Hepatocyte (in vitro differentiated cells): ENCODE measurements around the gene MTX3. TPM values are rescaled to one million over a fixed set of nuclear protein-coding genes. Genes with fewer than 3 reads are reported as not detected.

Experiments used
- DNase-seq: peaks from one replicate; pipeline ENCODE4 v3.0.0-alpha.2; 2016; ENCODE audit warnings: low spot score
- H2AFZ ChIP-seq: fragments of 200-600 bp; sonication (generic); 2 replicates; pipeline ENCODE4 v1.6.0; 2016; ENCODE audit warnings: antibody characterized with exemption, mild to moderate bottlenecking
- H3K27ac ChIP-seq: fragments of 200-600 bp; sonication (generic); 2 replicates; pipeline ENCODE4 v1.5.1; 2016; ENCODE audit warnings: mild to moderate bottlenecking
- H3K27me3 ChIP-seq: fragments of 200-600 bp; sonication (generic); 2 replicates; pipeline ENCODE4 v1.6.1; 2016
- H3K36me3 ChIP-seq: fragments of 200-600 bp; sonication (generic); replicated peaks from 2 replicates; pipeline ENCODE4 v1.5.1; 2016; ENCODE audit warnings: low read depth; ENCODE audit not compliant: insufficient read depth
- H3K4me1 ChIP-seq: fragments of 200-600 bp; sonication (generic); 2 replicates; pipeline ENCODE4 v1.5.1; 2016; ENCODE audit warnings: mild to moderate bottlenecking, moderate library complexity; ENCODE audit not compliant: insufficient read depth
- H3K4me2 ChIP-seq: fragments of 200-600 bp; sonication (generic); 2 replicates; pipeline ENCODE4 v1.6.0; 2016
- H3K4me3 ChIP-seq: fragments of 200-600 bp; sonication (generic); 2 replicates; pipeline ENCODE4 v1.5.1; 2016; ENCODE audit warnings: mild to moderate bottlenecking
- H3K79me2 ChIP-seq: fragments of 200-600 bp; sonication (generic); 2 replicates; pipeline ENCODE4 v1.6.0; 2017; ENCODE audit warnings: mild to moderate bottlenecking
- H3K9me2 ChIP-seq: fragments of 200-600 bp; sonication (generic); replicated peaks from 2 replicates; pipeline ENCODE4 v1.6.0; 2017; ENCODE audit warnings: mild to moderate bottlenecking; ENCODE audit not compliant: insufficient read depth
- H3K9me3 ChIP-seq: fragments of 200-600 bp; sonication (generic); 2 replicates; pipeline ENCODE4 v1.5.1; 2016; ENCODE audit warnings: low read depth, mild to moderate bottlenecking
- H4K20me1 ChIP-seq: fragments of 200-600 bp; sonication (generic); 2 replicates; pipeline ENCODE4 v1.6.0; 2016; ENCODE audit warnings: mild to moderate bottlenecking; ENCODE audit not compliant: insufficient read depth, poor library complexity, severe bottlenecking
- EZH2 ChIP-seq: fragments of 200-600 bp; sonication (generic); IDR thresholded peaks from 2 replicates; pipeline ENCODE4 v1.6.1; 2016; ENCODE audit warnings: antibody characterized with exemption, mild to moderate bottlenecking, borderline replicate concordance
- EZH2phosphoT487 ChIP-seq: fragments of 200-600 bp; sonication (generic); IDR thresholded peaks from one replicate; pipeline ENCODE4 v1.6.1; 2018; ENCODE audit warnings: antibody characterized with exemption, mild to moderate bottlenecking, low read depth, moderate library complexity; ENCODE audit not compliant: unreplicated experiment, severe bottlenecking
- WGBS: methylation state at CpG from one replicate; pipeline ENCODE4 v1.1.6; 2016; ENCODE audit warnings: low lambda C conversion rate; ENCODE audit errors: missing lambda C conversion rate; 5-methylcytosine and 5-hydroxymethylcytosine counted together
- polyA plus RNA-seq: library from polyadenylated mRNA; unstranded; fragments of >200 nt; fragmentation: Nextera tagmentation; extraction: Ambion mirVana; gene quantifications from 2 replicates; pipeline ENCODE4 v1.2.1, GENCODE V29; 2016
- total RNA-seq: library from RNA; depleted of rRNA; stranded (reverse); fragments of >200 nt; gene quantifications from 2 replicates; pipeline ENCODE4 v1.2.3, GENCODE V29; 2014
- TF ChIP-seq, protein P1 (sequence below): fragments of 200-600 bp; sonication (generic); IDR thresholded peaks from 2 replicates; pipeline ENCODE4 v1.5.1; 2016; ENCODE audit warnings: antibody characterized with exemption, mild to moderate bottlenecking; ENCODE audit not compliant: poor library complexity

MTX3 gene
- total and polyA plus RNA-seq, 2 experiments from 2014 or later: 4.0 to 18.7 TPM

DNA sequence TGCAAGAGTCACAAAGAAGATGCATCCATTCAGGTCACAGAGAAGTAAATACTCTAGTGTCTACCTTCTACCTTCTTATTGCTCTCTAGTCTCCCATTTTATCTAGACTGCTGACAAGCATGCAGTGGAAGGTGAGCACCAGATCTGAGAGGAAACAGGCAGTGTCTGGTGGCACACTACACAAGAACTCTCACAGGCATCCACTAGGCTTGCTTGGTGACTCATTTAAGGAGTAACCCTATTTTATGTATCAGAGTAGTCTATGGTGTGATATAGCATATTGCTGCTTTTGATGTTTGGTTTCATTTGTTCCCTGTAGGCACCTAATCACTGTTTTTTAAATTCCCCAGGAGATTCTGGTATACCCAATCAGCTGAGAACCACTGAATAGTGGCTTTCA, 42.5 kb upstream of the MTX3 start:
- Histone ChIP-seq H3K27ac (no peak overlapping the region), H3K9me2 (no peaks in the 10 kb centered on the region), H3K36me3 (no peaks in the 10 kb centered on the region), H3K4me3 (no peak overlapping the region), H3K79me2 (no peaks in the 10 kb centered on the region), H2AFZ (no peak overlapping the region), H3K9me3 (no peaks in the 10 kb centered on the region), H4K20me1 (no peaks in the 10 kb centered on the region), H3K4me1 (no peaks in the 10 kb centered on the region), H3K27me3 (peaks cover 56% of the 10 kb centered on the region), H3K4me2 (no peak overlapping the region)
- no peak for DNase-seq
- TF ChIP-seq, protein P1, sequence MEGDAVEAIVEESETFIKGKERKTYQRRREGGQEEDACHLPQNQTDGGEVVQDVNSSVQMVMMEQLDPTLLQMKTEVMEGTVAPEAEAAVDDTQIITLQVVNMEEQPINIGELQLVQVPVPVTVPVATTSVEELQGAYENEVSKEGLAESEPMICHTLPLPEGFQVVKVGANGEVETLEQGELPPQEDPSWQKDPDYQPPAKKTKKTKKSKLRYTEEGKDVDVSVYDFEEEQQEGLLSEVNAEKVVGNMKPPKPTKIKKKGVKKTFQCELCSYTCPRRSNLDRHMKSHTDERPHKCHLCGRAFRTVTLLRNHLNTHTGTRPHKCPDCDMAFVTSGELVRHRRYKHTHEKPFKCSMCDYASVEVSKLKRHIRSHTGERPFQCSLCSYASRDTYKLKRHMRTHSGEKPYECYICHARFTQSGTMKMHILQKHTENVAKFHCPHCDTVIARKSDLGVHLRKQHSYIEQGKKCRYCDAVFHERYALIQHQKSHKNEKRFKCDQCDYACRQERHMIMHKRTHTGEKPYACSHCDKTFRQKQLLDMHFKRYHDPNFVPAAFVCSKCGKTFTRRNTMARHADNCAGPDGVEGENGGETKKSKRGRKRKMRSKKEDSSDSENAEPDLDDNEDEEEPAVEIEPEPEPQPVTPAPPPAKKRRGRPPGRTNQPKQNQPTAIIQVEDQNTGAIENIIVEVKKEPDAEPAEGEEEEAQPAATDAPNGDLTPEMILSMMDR: no peak
- TF ChIP-seq EZH2 (no peak), EZH2phosphoT487 (no peak)

DNA sequence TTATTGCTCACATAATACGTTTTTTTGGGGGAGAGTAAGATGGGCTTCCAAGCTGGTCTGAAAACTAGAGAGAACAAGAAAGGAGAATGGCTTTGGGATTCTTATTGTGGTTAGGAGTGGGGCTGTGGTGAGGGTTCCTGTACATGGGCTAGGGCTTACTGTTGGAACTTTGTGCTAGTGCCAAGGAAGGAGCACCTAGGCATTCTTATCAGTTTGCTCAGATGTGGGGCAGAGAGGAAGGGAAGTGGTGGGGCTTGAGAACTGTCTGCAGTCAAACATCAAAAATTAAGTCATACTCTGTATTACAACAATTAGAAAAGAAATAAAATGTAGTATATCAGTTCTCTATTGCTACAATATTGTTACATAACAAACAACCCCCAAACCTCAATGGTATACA, 40.0 kb upstream of the MTX3 start:
- WGBS: 73% methylated on average over 1 of the region's 1 CpG
- peaks cover 34% of the 10 kb centered on the region for H3K27me3 ChIP-seq

DNA sequence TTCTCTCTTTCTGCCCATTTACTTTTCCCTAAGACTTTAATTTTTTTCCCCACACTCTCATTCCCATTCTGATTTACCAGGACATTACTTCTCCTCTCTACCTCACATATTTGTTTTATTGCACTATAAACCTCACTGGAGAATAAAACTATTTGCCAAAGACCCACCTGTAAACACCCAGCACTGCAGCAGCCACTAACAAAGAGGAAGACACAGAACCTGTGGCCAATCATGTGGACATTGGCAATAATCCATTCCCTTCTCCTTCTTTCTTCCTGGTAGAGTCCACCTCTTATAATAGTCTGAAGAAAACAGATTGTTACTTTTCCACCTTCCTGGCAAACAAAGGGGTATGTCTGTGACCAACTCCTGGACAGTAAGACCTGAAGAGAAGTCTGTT, 35.8 kb upstream of the MTX3 start:
- TF ChIP-seq, protein P1: no peak
- no peak for TF ChIP-seq EZH2phosphoT487
- TF ChIP-seq EZH2: no peak
- Histone ChIP-seq H3K9me3 (no peaks in the 10 kb centered on the region), H2AFZ (no peak overlapping the region), H3K9me2 (no peaks in the 10 kb centered on the region), H4K20me1 (no peaks in the 10 kb centered on the region), H3K36me3 (no peaks in the 10 kb centered on the region), H3K4me1 (no peaks in the 10 kb centered on the region), H3K4me2 (no peak overlapping the region), H3K27me3 (no peaks in the 10 kb centered on the region), H3K27ac (no peak overlapping the region), H3K79me2 (no peaks in the 10 kb centered on the region), H3K4me3 (no peak overlapping the region)
- no peak for DNase-seq

More for the DNA sequence above, 40.0 kb upstream of the MTX3 start:
- no peak overlapping the region for H3K4me2 ChIP-seq
- no peak overlapping the region for H3K4me3 ChIP-seq
- H3K79me2 ChIP-seq: no peaks in the 10 kb centered on the region
- no peaks in the 10 kb centered on the region for H4K20me1 ChIP-seq
- H2AFZ ChIP-seq: no peak overlapping the region
- H3K36me3 ChIP-seq: no peaks in the 10 kb centered on the region
- H3K27ac ChIP-seq: no peak overlapping the region
- no peaks in the 10 kb centered on the region for H3K9me3 ChIP-seq
- no peak for DNase-seq
- TF ChIP-seq EZH2 (no peak), EZH2phosphoT487 (no peak)
- TF ChIP-seq, protein P1: no peak
- H3K9me2 ChIP-seq: no peaks in the 10 kb centered on the region
- H3K4me1 ChIP-seq: no peaks in the 10 kb centered on the region

DNA sequence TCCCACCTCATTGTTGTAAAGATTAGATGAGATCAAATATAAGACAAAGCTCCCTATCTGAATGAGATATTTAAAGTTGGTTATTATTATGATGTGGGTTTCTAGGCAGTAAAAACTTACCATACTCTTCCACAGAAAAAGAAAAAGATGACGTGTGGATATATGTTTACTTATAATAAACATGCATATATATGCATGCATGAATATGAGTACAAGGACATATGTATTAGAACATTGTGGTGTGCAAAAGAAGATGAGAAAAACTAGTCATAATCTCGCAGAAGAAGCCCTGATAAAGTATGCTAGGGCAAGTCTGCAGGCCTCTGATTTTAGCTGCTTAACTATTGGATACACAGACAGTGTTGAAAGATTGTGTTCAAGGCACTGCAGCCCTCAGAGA, 34.0 kb upstream of the MTX3 start:
- Histone ChIP-seq H3K9me2 (no peaks in the 10 kb centered on the region), H3K27ac (no peak overlapping the region), H2AFZ (no peak overlapping the region), H3K4me1 (no peaks in the 10 kb centered on the region), H4K20me1 (no peaks in the 10 kb centered on the region), H3K36me3 (no peaks in the 10 kb centered on the region), H3K4me3 (no peak overlapping the region), H3K4me2 (no peak overlapping the region), H3K27me3 (no peaks in the 10 kb centered on the region), H3K79me2 (no peaks in the 10 kb centered on the region), H3K9me3 (no peaks in the 10 kb centered on the region)
- WGBS: 90% methylated on average over 2 of the region's 2 CpGs
- no peak for DNase-seq
- TF ChIP-seq EZH2phosphoT487 (no peak), EZH2 (no peak)
- TF ChIP-seq, protein P1: no peak
